HEK293 (cell line): ENCODE measurements around the gene ZNF18.

Experiments
- KLF7 ChIP-seq: fragments of 450-650 bp; formaldehyde crosslinking; IDR thresholded peaks from 2 replicates; pipeline ENCODE4 v1.5.1; 2016; ENCODE audit warnings: missing biosample characterization, missing genetic modification characterization, borderline replicate concordance
- SP2 ChIP-seq: fragments of 450-650 bp; formaldehyde crosslinking; IDR thresholded peaks from 2 replicates; pipeline ENCODE4 v1.5.1; 2016; ENCODE audit warnings: missing biosample characterization, missing genetic modification characterization
- ZBTB20 ChIP-seq: fragments of 450-650 bp; formaldehyde crosslinking; IDR thresholded peaks from 2 replicates; pipeline ENCODE4 v1.5.1; 2016; ENCODE audit warnings: missing biosample characterization, missing genetic modification characterization
- ZNF549 ChIP-seq: fragments of 450-650 bp; IDR thresholded peaks from 2 replicates; pipeline ENCODE4 v1.5.1; 2018; ENCODE audit warnings: missing biosample characterization, missing genetic modification characterization, mild to moderate bottlenecking, inconsistent platforms, moderate library complexity

GRCh38 chr17:11969565-11969964 lies 27.7 kb downstream of the ZNF18 start:
- no peak for TF ChIP-seq KLF7 (tag by site-specific recombination)
- TF ChIP-seq ZBTB20 (tag by site-specific recombination) = no peak
- TF ChIP-seq ZNF549 (tag by site-specific recombination) = no peak
- TF ChIP-seq SP2 (tag by site-specific recombination) = no peak
